ENCODE data around the gene IFNL1. TPM values are rescaled to one million over a fixed set of nuclear protein-coding genes. Genes with fewer than 3 reads are reported as not detected.
"Not testable (repeated sequence)": the region's sequence is repeated elsewhere in the genome, so short reads cannot be mapped to it uniquely, and the experiment has no call there.

IFNL1 gene
- total RNA-seq, 1 experiment from 2014 or later = not detected

DNA sequence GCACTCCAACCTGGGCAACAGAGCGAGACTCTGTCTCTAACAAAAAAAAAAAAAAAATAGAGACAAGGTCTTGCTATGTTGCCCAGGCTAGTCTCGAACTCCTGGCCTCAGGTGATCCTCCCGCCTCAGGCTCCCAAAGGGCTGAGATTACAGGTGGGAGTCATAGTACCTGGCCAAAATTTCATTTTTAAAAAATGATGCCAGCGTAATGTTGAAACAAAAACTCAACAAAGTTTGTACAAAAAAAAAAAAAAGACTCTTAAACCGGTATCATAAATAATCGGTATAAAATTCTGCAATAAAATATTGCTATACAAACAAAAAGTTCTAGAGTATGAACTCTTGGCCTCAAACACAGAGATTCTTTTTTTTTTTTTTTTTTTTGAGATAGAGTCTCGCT is 36.1 kb downstream of the IFNL1 start:
- no peak for DNase-seq (ENCODE audit: low read depth)

DNA sequence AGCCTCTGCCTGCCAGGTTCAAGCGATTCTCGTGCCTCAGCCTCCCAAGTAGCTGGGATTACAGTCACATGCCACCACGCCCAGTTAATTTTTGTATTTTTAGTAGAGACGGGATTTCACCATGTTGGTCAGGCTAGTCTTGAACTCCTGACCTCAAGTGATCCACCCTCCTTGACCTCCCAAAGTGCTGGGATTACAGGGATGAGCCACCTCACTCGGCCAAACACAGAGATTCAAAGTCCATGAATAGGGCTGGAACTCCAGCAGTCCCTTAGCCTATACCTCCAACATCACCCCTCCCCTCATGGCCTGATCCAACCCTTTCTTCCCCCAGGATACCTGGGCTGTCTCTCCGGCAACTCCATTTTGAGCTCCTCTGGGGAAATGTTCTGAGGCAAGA is 36.5 kb downstream of the IFNL1 start:
- not testable (repeated sequence) for DNase-seq (ENCODE audit: low read depth)

DNA sequence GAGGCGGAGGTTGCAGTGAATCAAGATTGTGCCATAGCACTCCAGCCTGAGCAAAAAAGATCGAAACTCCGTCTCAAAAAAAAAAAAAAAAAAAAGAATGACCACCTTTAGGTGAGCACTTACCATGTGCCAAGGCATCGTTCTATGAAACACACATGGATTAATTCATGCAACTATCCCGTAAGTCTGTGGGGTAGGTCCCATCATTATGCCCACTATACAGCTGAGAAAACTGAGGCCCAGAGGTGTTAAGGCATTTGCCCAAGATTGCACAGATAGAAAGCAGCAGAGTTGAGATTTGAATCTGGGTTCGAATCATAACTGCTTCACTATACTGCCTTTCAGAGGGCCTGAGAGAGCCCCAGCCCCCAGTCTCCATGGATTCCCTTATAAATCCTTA is 37.3 kb downstream of the IFNL1 start:
- DNase-seq (ENCODE audit: low read depth) = no peak

DNA sequence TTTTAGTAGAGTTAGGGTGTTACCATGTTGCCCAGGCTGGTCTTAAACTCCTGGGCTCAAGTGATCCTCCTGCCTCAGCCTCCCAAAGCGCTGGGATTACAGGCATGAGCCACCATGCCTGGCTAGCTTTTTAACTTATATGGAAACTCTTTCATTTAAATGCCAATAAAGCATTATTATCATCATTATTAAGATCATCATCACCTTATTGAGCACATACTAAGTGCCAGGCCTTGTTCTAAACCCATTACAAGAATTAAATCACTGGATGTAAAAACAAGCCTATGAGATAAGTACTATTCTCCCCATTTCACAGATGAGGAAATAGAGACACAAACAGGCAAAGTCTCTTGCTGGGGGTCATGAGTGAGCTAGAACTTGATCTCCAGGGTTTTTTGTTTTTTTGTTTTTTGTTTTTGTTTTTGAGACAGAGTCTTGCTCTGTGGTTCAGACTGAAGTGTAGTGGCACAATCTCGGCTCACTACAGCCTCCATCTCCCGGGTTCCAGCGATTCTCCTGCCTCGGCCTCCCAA is 38.3 kb downstream of the IFNL1 start:
- DNase-seq (ENCODE audit: low read depth) = no peak

DNA sequence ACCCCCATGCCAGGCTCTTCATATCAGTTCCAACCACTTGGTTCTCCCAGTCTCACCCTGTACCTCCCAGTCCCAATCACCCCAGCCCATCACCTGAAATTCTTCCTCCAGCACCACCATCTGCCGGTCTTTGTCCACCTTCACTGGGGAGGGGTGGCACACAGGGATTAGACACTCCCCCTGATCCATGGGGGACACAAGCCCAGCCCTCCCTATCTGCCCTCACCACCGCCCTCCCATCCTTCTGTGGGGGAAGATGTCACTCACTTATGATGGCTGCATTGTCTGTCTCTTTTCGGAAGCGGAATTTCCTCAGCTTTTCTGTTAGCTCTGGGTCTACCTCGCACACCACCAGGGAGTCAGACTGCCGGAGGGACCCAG is 39.0 kb downstream of the IFNL1 start:
- no peak for DNase-seq (ENCODE audit: low read depth)

DNA sequence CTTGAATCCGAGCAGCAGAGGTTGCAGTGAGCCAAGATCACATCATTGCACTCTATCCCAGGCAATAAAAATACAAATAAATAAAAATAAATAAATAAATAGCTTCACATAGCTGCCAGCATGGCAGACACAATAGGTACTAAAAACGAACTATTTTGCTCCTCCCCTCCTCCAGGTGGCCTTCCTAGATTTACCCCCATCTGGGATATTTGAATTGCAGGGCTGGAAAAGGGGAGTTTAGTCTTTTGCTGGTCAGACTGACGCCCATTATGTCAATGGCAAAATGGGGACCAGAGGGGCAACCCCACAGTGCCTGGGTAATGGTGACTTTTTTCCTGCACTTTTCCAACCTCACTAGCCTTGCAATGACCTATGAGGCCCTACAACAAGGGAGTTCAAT is 40.3 kb downstream of the IFNL1 start:
- DNase-seq (ENCODE audit: low read depth) = no peak

DNA sequence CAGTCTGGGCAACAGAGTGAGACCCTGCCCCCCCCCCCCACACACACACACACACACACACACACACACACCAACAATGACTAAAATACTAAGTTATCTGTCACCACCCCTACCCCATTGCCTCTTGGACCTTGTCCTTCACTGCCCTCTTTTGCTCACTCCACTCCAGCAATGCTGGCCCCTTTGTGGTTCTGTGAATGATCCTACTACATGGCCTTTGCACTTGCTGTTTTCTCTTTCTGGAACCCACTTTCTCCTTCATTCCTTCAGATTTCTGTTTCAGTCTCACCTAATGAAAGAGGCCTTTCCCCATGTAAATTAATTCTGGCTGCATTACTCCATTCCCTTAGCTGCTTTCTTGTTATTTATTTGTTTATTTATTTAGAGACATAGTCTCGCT is 43.5 kb downstream of the IFNL1 start:
- no peak for DNase-seq (ENCODE audit: low read depth)

DNA sequence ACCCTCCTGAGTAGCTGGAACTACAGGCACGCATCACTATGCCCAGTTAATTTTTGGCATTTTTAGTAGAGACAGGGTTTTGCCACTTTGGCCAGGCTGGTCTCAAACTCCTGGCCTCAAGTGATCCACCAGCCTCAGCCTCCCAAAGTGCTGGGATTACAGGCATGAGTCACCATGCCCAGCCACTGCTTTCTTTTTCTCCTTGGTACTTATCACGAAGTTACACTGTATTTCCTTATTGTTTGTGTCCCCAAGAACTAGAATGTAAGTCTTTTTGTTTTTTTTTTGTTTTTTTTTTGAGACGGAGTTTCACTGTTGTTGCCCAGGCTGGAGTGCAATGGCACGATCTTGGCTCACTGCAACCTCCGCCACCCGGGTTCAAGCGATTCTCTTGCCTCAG is 43.9 kb downstream of the IFNL1 start:
- not testable (repeated sequence) for DNase-seq (ENCODE audit: low read depth)

DNA sequence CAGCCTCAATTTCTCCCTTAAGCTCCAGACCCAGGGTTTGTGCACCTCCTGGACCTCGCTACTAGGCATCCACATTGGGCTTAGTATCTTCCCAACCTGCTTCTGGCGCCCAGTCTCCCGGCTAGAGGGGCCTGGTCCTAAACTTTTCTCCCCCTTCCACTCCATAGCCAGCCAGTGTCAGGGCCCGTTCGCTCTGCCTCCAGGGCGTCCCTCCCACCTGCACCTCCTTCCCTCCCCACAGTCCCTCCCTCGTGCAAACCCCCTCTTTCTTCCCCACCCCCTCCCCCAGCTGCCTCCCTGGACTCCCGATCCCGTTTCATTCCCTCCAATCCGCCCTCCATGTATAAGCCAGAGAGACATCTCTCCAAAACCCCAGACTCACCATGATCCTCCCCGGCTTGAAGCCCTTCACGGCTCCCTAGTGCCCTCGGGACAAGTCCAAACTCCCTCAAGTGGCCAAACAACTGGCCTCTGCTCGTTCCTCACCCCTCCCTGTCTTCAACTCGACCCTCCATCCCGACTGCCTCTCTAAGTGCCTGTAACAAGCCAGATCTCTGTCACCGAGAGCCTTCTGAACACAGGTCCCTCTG is 45.0 kb downstream of the IFNL1 start:
- DNase-seq (ENCODE audit: low read depth) = no peak

DNA sequence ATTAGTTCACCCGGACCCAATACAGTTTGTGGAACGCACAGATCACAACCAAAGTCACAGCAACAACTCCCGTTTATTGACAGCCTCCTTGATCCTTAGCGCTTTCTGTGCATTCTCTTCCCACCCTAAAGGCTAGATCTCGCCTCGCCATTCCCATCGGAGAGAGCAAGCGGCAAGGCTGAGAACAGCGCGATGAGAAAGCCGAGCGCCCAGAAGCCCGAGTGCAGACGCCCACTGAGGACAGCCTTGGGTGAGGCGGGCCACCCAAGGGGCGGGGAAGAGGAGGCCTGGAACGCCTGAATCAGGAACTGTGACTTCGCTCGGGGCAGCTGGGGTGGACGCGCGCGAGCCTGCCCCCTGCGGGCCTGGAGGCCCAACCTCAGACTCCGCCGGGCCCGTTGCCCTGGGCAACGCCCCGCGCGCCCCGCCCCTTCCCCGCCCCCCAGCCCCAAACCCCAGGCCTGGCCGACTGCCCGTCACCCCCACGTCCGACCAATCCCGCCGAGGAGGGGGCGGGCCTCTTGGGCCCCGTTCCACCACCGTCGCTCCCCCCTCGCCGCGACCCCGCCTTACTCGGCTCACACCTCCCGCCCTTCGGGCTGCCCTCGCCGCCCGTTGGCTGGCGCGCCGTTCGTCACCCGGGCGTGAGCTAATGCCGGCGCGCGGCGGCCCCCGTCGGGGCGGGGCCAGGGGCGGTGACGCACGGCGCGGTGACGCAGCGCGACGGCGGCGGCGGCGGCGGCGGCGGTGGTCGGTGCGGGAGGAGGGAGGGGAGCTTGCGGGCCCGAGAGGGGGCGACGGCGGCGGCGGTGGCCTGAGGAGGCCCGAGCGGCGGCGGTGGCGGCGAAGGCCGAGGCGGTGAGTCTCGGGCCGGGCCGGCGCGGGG is 45.8 kb downstream of the IFNL1 start, which contains the start of gene SAMD4B:
SAMD4B (plus strand) TSS at position 703 of the 886 bp plus-strand sequence. CDS start 14,473 bp downstream, outside the sequence.
- DNase-seq (ENCODE audit: low read depth) = peak; percentile 94

DNA sequence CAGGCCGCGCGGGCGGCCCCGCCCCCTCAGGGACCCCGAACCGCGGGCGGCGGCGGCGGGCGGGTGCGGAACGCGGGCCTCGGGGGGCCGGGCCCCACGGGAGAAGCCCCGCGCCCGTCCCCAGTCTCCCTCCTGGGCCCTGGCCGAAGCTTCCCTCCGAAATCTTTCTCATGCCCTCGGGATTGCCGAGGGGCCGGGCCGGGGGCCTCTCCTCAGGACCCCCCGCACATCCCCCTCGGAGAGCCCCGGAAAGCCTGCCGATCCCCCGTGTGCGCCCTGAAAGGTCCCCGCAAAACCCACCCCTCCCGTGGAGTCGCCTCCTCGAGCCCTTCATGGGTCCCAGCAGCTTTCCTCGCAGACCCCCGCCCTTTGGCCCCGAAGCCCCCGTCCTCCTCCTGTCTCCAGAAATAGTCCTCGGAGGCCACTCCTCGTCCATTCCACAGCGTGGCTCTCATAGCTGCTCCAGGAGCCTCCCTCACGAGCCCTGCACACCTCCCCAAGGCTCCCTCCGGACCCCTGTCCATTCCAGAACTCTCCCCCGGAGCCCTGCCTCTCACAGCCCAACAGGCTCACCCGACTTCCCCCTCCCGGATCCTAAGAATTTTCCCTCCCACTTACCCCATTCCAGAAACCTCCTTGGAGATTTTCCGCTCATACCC is 46.6 kb downstream of the IFNL1 start:
- DNase-seq (ENCODE audit: low read depth) = no peak

DNA sequence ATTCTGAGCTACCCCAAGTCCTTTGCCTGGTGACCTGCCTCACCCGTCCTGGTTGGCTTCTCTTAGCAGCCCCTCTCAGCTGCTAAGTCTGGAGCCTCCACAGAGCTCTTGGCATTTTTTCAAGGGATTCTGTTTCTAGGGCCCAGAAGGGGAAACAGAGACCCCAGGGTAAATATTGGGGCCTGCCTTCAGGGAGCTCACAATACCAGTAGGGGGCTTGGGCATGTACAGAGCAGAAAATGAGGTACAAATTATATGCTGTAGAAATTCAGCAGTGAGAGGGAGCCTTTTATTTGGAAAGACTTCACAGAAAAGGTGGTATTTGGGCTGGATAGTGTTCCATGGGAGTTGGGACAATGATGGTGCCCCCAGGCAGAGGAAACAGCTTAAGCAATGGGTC is 49.7 kb downstream of the IFNL1 start:
- no peak for DNase-seq (ENCODE audit: low read depth)

DNA sequence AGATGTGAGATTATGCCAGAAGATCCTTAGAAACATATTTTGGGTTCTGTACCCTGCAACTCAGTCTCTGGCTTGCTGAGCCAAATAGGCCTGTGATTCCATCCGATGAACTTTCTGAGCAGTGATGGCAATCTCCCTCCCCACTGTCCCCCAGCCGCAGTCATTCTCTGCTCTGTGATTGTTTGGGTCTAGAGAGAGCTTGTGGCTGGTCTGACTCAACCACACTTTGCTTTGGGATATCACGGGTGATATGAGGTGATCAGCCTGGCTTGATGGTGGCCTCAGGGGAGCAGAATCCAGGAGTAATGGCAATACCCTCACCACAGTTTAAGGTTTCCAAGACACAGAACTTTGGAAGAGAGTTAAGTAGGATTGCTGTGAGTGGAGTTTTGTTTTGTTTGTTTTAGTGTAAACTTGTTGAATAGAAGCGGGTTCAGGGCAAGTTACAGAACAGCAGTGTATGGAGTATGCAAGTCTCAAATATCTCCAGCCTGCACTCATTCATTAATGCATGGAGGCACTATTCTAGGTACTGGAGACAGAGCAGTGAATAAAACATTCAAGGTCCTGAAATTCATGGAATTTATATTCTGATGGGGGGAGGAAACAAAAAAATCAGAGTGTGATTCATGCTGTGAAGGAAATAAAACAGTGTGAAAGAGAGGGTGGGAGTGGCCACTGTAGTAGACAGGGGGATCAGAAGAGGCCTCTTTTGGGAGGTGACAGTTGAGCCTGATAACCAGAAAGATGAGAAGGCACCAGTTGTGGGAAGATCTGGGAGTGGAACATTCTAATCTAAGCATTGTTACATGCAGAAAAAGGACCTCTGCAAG is 51.3 kb downstream of the IFNL1 start:
- no peak for DNase-seq (ENCODE audit: low read depth)

Small RNAs within 50 kb of the gene (small RNA-seq; reads per million reads assigned to genes)
- 0.07 reads per million for gene AC011445.2

Other genes with a start within 250 kb of the IFNL1 start
- 4.0 and 6.4 TPM in 2 replicates for gene ACP7, start 212.0 kb upstream of the IFNL1 start, total RNA-seq (2014; rRNA removed; shearing (Covaris generic))
- 8.0 and 13.0 TPM in 2 replicates for gene PAK4, start 170.6 kb upstream of the IFNL1 start, total RNA-seq (2014; rRNA removed; shearing (Covaris generic))
- 0.10 TPM in 1 of 2 replicates, not detected in the other for gene NCCRP1, start 99.4 kb upstream of the IFNL1 start, total RNA-seq (2014; rRNA removed; shearing (Covaris generic))
- not detected in 2 replicates for gene SYCN, start 92.1 kb upstream of the IFNL1 start, total RNA-seq (2014; rRNA removed; shearing (Covaris generic))
- gene IFNL3, start 51.4 kb upstream of the IFNL1 start, total RNA-seq (2014; rRNA removed; shearing (Covaris generic)) = not detected in 2 replicates
- gene IFNL4, start 47.6 kb upstream of the IFNL1 start, total RNA-seq (2014; rRNA removed; shearing (Covaris generic)) = 0.13 TPM in 1 of 2 replicates, not detected in the other
- not detected in 2 replicates for gene IFNL2, start 28.0 kb upstream of the IFNL1 start, total RNA-seq (2014; rRNA removed; shearing (Covaris generic))
- 1.3 and 4.0 TPM in 2 replicates for gene LRFN1, start 24.5 kb downstream of the IFNL1 start, total RNA-seq (2014; rRNA removed; shearing (Covaris generic))
- gene GMFG, start 39.6 kb downstream of the IFNL1 start, total RNA-seq (2014; rRNA removed; shearing (Covaris generic)) = 3.6 and 3.8 TPM in 2 replicates
- 75.1 and 129 TPM in 2 replicates for gene SAMD4B, start 46.0 kb downstream of the IFNL1 start, total RNA-seq (2014; rRNA removed; shearing (Covaris generic))
- gene PAF1, start 94.7 kb downstream of the IFNL1 start, total RNA-seq (2014; rRNA removed; shearing (Covaris generic)) = 47.3 and 56.1 TPM in 2 replicates
- 24.6 and 47.3 TPM in 2 replicates for gene MED29, start 95.0 kb downstream of the IFNL1 start, total RNA-seq (2014; rRNA removed; shearing (Covaris generic))
- gene ZFP36, start 110.4 kb downstream of the IFNL1 start, total RNA-seq (2014; rRNA removed; shearing (Covaris generic)) = 1.3 and 2.8 TPM in 2 replicates
- 14.0 and 16.5 TPM in 2 replicates for gene PLEKHG2, start 116.3 kb downstream of the IFNL1 start, total RNA-seq (2014; rRNA removed; shearing (Covaris generic))
- gene RPS16, start 139.5 kb downstream of the IFNL1 start, total RNA-seq (2014; rRNA removed; shearing (Covaris generic)) = 222 and 315 TPM in 2 replicates
- gene SUPT5H, start 149.2 kb downstream of the IFNL1 start, total RNA-seq (2014; rRNA removed; shearing (Covaris generic)) = 86.2 and 91.6 TPM in 2 replicates
- 158 and 199 TPM in 2 replicates for gene TIMM50, start 184.4 kb downstream of the IFNL1 start, total RNA-seq (2014; rRNA removed; shearing (Covaris generic))
- 0.80 and 1.2 TPM in 2 replicates for gene DLL3, start 202.5 kb downstream of the IFNL1 start, total RNA-seq (2014; rRNA removed; shearing (Covaris generic))
- gene SELENOV, start 218.7 kb downstream of the IFNL1 start, total RNA-seq (2014; rRNA removed; shearing (Covaris generic)) = not detected in 2 replicates
- 4.6 and 5.1 TPM in 2 replicates for gene EID2B, start 236.4 kb downstream of the IFNL1 start, total RNA-seq (2014; rRNA removed; shearing (Covaris generic))
- gene EID2, start 243.8 kb downstream of the IFNL1 start, total RNA-seq (2014; rRNA removed; shearing (Covaris generic)) = 19.4 and 21.8 TPM in 2 replicates